Natural killer cell treated with Interleukin-12 subunit alpha and Interleukin-12 subunit beta and Interleukin-15 and Interleukin-18, amount 100 ng/mL, for 72 hours (primary cell): Measurements from ENCODE around the gene SPOCD1. TPM values are rescaled to one million over a fixed set of nuclear protein-coding genes. Genes with fewer than 3 reads are reported as not detected.

ENCODE experiments used
- ATAC-seq, 2 donors: fragments of 150-1000 bp; cut with Tn5 transposase in 1 of 2; sonication (Bioruptor Pico), chemical (Tn5 transposase) in 1 of 2; 2 replicates each; pipeline ENCODE4 v1.10.0; 2021
- DNase-seq: peaks from one replicate; pipeline ENCODE4 v3.0.0; 2022; ENCODE audit warnings: low spot score
- H3K27ac Mint-ChIP-seq, 2 donors: 1 replicate in 1 of 2; 2 replicates in 1 of 2; pipeline ENCODE4 v1.8.0; 2022; ENCODE audit warnings: mixed read lengths in 2 of 2, mild to moderate bottlenecking in 1 of 2, moderate library complexity in 1 of 2
- H3K27me3 Mint-ChIP-seq, 2 donors: 1 replicate in 1 of 2; 2 replicates in 1 of 2; pipeline ENCODE4 v1.8.0; 2022; ENCODE audit warnings: mixed read lengths in 2 of 2
- H3K36me3 Mint-ChIP-seq: one replicate; pipeline ENCODE4 v1.8.0; 2022; ENCODE audit warnings: mixed read lengths
- H3K4me1 Mint-ChIP-seq, 2 donors: 1 replicate in 1 of 2; 2 replicates in 1 of 2; pipeline ENCODE4 v1.8.0; 2022; ENCODE audit warnings: low read depth in 2 of 2, mixed read lengths in 2 of 2, mild to moderate bottlenecking in 1 of 2
- H3K4me3 Mint-ChIP-seq: one replicate; pipeline ENCODE4 v1.8.0; 2022; ENCODE audit warnings: mixed read lengths
- H3K9me3 Mint-ChIP-seq: 2 replicates; pipeline ENCODE4 v1.8.0; 2022; ENCODE audit warnings: mixed read lengths
- total RNA-seq, 2 donors: library from RNA; stranded (reverse); gene quantifications; one replicate each; pipeline ENCODE4 v1.2.3, GENCODE V29; 2022

Gene SPOCD1
- total RNA-seq, 2 donors from 2014 or later = not detected

- H3K4me1 Mint-ChIP-seq = peaks cover 9 to 12% of the 10 kb centered on the region in 2 donors
- no peak overlapping the region for H3K27ac Mint-ChIP-seq
- H3K9me3 Mint-ChIP-seq = no peaks in the 10 kb centered on the region
- H3K36me3 Mint-ChIP-seq = no peaks in the 10 kb centered on the region
- no peak overlapping the region for H3K4me3 Mint-ChIP-seq
- H3K27me3 Mint-ChIP-seq = no peaks in the 10 kb centered on the region
- DNase-seq (no peak), ATAC-seq (no peak)
Measured at GRCh38 chr1:31785947-31786290, 29.9 kb downstream of the SPOCD1 start.

DNA sequence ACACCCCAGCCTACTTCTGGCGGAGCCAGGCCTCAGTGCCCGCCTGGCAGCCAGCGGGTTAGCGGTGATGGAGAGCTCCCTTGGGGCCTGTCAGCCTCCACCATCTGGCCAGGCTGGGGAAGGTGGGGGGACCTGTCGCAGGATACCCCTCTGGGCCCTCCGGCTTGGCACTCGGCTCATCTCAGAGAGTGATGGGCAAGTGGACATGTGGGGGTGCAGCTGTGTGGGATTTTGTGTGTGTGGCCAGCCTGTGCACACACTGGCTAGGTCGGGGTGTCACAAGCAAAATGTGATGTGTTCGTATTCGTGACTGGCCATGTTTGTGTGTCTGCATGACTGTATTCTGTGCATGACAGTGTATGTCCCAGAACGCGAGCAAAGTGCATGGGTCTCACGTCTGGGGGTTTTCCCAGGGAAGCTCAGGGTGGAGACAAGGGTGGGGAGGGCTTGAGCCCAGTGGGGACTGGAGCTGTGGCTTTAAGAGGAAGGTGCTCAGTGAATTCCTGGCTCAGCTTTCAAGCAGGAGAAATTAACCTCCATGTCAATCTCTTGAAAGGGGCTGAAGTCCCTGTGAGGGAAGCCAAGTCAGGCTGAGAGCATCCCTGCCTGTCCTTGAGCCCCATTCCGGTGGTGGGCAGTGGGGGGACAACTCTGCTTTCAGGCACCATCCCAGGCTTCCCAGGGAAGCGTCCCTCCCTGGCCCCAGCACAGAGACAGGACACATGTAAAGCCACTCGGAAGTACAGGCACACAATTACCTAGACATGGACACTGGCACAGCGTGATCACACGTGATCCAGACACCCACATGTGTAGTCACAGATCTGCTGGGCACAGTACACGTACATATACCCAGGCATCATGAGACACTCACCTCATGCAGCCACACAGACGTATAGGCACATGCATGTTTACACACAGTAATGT is 30.5 kb downstream of the SPOCD1 start:
- Mint-ChIP-seq H3K4me3 (no peak overlapping the region), H3K36me3 (no peaks in the 10 kb centered on the region), H3K27me3 (no peaks in the 10 kb centered on the region), H3K9me3 (no peaks in the 10 kb centered on the region), H3K4me1 (peaks cover 9 to 12% of the 10 kb centered on the region in 2 donors), H3K27ac (no peak overlapping the region)
- peak; percentile 45 for DNase-seq
- ATAC-seq = no peak

- Mint-ChIP-seq H3K4me3 (no peak overlapping the region), H3K27me3 (no peaks in the 10 kb centered on the region), H3K36me3 (no peaks in the 10 kb centered on the region), H3K4me1 (peaks cover 9% of the 10 kb centered on the region in 2 donors), H3K27ac (no peak overlapping the region), H3K9me3 (no peaks in the 10 kb centered on the region)
- ATAC-seq (no peak), DNase-seq (peak; percentile 25)
Measured at GRCh38 chr1:31784356-31785019, 31.3 kb downstream of the SPOCD1 start.

DNA sequence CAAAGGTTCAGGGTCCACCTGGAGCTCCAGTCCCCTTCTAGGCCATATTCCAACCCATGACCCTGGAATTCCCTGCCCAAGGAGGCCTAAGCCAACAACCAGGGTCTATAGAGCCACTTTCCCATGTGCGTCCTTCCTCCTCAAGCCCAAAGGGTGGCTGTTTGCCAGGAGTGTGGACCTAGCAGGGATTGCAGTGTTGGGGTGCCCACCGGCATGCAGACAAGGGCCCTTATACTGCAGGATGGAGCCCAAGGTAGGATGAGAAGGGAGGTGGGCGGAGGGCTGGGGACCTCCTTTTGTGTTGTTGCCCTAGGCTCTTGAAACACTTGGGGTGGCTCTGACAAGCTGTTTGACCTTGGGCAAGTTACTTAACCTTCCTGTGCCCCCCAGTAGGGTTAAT is 32.0 kb downstream of the SPOCD1 start:
- ATAC-seq (no peak), DNase-seq (peak; percentile 37)
- Mint-ChIP-seq H3K36me3 (no peaks in the 10 kb centered on the region), H3K4me3 (no peak overlapping the region), H3K27me3 (no peaks in the 10 kb centered on the region), H3K4me1 (peaks cover 9% of the 10 kb centered on the region in 2 donors), H3K9me3 (no peaks in the 10 kb centered on the region), H3K27ac (no peak overlapping the region)

GRCh38 chr1:31782421-31783410 is 33.1 kb downstream of the SPOCD1 start:
- Mint-ChIP-seq H3K27me3 (peaks cover 0 to 3% of the 10 kb centered on the region in 2 donors), H3K36me3 (no peaks in the 10 kb centered on the region), H3K4me3 (no peak overlapping the region), H3K4me1 (peaks cover 4% of the 10 kb centered on the region in 2 donors), H3K9me3 (no peaks in the 10 kb centered on the region), H3K27ac (peak overlapping the region in 1 of 2 donors; percentile 31)
- peak; percentile 6 for DNase-seq
- peak in 1 of 2 donors; percentile 47 for ATAC-seq

- Mint-ChIP-seq H3K4me3 (no peak overlapping the region), H3K9me3 (no peaks in the 10 kb centered on the region), H3K27me3 (peaks cover 0 to 11% of the 10 kb centered on the region in 2 donors), H3K36me3 (no peaks in the 10 kb centered on the region), H3K27ac (peak overlapping the region in 1 of 2 donors; percentile 31), H3K4me1 (no peaks in the 10 kb centered on the region)
- DNase-seq = no peak
- peak; percentile 11 to 28 for ATAC-seq
Measured at GRCh38 chr1:31781756-31782371, 34.0 kb downstream of the SPOCD1 start.

DNA sequence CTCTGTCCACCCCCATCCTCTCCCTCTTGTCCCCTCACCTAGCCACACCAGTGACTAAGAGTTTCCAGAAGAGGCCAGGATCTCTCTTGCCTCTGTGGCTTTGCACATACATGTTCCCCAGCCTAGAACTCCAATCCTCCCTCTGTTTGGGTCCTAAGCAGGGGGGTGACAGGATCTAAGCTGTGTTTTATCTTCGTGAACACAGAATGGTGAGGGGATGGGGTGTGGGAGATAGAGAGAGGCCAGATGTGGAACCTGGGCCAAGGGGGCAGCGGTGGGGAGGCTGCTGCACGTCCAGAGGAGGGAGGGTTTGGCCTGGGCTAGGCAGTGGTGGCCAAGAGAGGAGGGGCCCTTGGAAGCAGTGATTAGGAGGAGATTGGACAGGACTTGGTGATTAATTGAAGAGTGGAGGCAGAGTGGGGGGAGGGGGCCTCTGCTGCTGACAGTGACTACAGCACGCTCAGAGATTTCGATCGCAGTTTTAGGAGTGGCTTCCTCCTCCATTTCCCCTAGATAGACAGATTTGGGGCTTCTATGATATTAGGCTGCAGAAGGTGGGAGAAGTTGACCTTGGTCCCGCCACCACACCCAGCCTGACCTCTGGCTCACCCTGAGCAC is 34.6 kb downstream of the SPOCD1 start:
- Mint-ChIP-seq H3K4me3 (no peak overlapping the region), H3K4me1 (no peaks in the 10 kb centered on the region), H3K27ac (no peak overlapping the region), H3K9me3 (no peaks in the 10 kb centered on the region), H3K27me3 (peaks cover 4 to 17% of the 10 kb centered on the region in 2 donors), H3K36me3 (no peaks in the 10 kb centered on the region)
- DNase-seq (no peak), ATAC-seq (peak in 1 of 2 donors; percentile 50)

- ATAC-seq (no peak), DNase-seq (no peak)
- H3K9me3 Mint-ChIP-seq = no peaks in the 10 kb centered on the region
- H3K36me3 Mint-ChIP-seq = no peaks in the 10 kb centered on the region
- no peaks in the 10 kb centered on the region for H3K4me1 Mint-ChIP-seq
- no peak overlapping the region for H3K4me3 Mint-ChIP-seq
- H3K27me3 Mint-ChIP-seq = peaks cover 5 to 18% of the 10 kb centered on the region in 2 donors
- H3K27ac Mint-ChIP-seq = no peak overlapping the region
Measured at GRCh38 chr1:31780632-31781031, 35.2 kb downstream of the SPOCD1 start.

DNA sequence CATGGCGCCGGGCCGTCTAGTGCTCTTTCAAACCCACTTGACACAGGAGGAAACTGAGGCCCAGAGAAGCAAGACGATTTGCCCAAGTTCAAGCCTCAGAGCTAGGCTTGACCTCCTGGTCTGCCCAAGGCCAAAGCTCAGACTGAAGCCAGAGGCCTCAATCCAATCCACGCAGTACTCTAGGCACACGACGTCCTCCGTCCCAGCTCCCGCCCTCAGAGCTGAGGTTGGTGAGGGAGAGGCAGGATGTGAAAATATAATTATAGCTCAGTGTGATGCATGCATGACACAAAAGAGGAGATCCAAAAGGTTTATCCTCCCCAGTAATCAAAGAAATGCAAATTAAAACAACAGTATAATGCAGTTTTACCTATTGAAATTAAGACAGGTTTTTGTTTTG is 36.1 kb downstream of the SPOCD1 start:
- no peaks in the 10 kb centered on the region for H3K36me3 Mint-ChIP-seq
- H3K4me3 Mint-ChIP-seq = no peak overlapping the region
- no peaks in the 10 kb centered on the region for H3K9me3 Mint-ChIP-seq
- peaks cover 8 to 24% of the 10 kb centered on the region in 2 donors for H3K27me3 Mint-ChIP-seq
- H3K4me1 Mint-ChIP-seq = no peaks in the 10 kb centered on the region
- no peak overlapping the region for H3K27ac Mint-ChIP-seq
- DNase-seq (no peak), ATAC-seq (no peak)

DNA sequence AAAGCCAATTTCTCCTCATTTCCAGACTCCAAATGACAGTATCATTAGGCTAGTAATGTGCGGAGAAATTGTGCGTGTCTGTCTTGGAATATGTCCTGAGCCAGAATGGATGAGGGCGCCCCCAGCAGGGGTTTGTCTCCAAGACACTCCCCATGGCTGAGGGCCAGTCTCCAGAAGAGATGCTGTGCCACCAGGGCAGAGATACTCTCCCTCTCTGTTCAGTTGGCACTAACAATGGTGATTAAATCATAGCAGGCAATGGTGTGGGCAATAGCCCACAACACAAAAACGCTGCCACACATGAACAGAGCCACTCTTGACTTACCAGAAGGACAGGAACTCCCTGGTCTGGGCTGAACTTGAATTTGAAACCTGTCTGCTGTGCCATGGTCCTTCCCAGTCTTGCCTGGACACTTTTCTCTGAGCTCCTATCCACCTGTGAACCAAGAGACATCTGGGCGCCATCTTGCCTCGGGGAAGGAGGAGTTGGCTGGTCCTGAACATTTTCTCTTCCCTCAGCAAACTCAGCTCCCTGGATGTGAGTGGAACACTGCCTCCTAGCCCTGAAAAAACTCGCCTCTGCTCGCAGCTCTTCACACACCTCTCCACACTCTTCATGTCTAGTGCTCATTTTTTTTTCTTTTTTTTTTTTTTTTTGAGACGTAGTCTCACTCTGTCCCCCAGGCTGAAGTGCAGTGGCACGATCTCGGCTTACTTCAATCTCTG is 36.9 kb downstream of the SPOCD1 start:
- Mint-ChIP-seq H3K4me3 (no peak overlapping the region), H3K27me3 (peaks cover 15 to 31% of the 10 kb centered on the region in 2 donors), H3K27ac (no peak overlapping the region), H3K4me1 (no peaks in the 10 kb centered on the region), H3K36me3 (no peaks in the 10 kb centered on the region), H3K9me3 (no peaks in the 10 kb centered on the region)
- ATAC-seq (no peak), DNase-seq (no peak)

DNA sequence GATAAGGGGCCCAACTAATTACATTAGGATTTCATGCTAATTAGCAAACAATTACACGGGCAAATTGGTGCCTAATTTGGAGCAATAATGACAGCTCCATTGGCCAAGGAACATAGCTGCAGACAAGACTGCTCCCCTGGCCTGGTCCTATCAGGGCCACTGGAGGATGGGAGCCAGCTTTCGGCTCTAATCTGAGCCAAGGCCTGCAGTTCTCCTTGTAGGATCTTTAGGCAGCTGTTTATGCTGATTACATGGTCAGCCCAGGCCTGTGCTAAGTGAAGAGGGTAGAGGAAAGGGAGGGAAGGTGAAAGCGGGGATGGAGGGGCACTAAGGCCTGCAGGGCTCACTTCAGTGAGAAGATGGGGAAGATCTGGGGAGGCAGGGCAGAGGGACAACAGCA is 39.3 kb downstream of the SPOCD1 start:
- Mint-ChIP-seq H3K4me3 (no peak overlapping the region), H3K9me3 (no peaks in the 10 kb centered on the region), H3K4me1 (peaks cover 8 to 10% of the 10 kb centered on the region in 2 donors), H3K36me3 (peaks cover 4% of the 10 kb centered on the region), H3K27me3 (peaks cover 31 to 52% of the 10 kb centered on the region in 2 donors), H3K27ac (no peak overlapping the region)
- ATAC-seq (no peak), DNase-seq (no peak)

DNA sequence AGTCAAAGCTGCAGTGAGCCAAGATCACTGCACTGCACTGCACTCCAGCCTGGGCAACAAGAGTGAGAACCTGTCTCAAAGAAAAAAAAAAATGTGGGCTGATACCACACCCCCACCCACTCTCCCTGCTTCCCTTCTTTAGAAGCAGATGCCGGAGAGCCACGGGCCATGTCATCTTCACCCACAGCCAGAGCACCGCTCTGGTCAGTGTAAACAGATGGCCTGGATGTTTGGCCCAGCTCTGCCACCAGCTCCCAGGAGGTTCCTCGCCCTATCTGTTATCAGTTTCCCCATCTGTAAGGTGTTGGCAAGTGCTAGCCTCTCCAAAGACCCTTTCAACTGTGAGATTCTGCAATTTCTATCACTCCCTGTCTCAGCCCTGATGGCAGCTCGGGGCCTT is 39.8 kb downstream of the SPOCD1 start:
- no peaks in the 10 kb centered on the region for H3K9me3 Mint-ChIP-seq
- H3K4me1 Mint-ChIP-seq = peaks cover 11 to 13% of the 10 kb centered on the region in 2 donors
- H3K27me3 Mint-ChIP-seq = peaks cover 34 to 56% of the 10 kb centered on the region in 2 donors
- DNase-seq (no peak), ATAC-seq (no peak)
- H3K4me3 Mint-ChIP-seq = no peak overlapping the region
- H3K27ac Mint-ChIP-seq = no peak overlapping the region
- H3K36me3 Mint-ChIP-seq = peaks cover 4% of the 10 kb centered on the region
